K562 (cell line): Measurements from ENCODE around the gene L3MBTL1. TPM values are rescaled to one million over a fixed set of nuclear protein-coding genes. Genes with fewer than 3 reads are reported as not detected.

Source experiments
- ATAC-seq: fragments of 200-7000 bp; cut with Tn5 transposase; 3 replicates; pipeline ENCODE4 v1.9.1; 2020; ENCODE audit warnings: moderate library complexity
- BruUV-seq: library from RNA; stranded (reverse); fragments of 400-500 nt; replicated peaks from 2 replicates; lab custom pipeline; 2021; lab: Mats Ljungman, UMichigan
- CTCF ChIA-PET: fragments of 300-600 bp; formaldehyde crosslinking; extraction: SDS; loops from one replicate; lab custom pipeline; 2021; ENCODE audit warnings: low intra/inter-chr PET ratio; lab: Yijun Ruan, JAX
- POLR2A ChIA-PET: fragments of 300-600, 350-650 bp; sonication (Branson Sonifier 250); formaldehyde crosslinking; extraction: SDS; loops from one replicate; lab custom pipeline; 2021; ENCODE audit warnings: antibody characterized with exemption, inconsistent platforms; lab: Yijun Ruan, JAX
- DNase-seq, 4 experiments: peaks; one replicate each; pipeline versions ENCODE4 v3.0.0 to v3.0.0-alpha.2; 2011 to 2018; ENCODE audit warnings: low spot score in 3 of 4, mixed read lengths in 3 of 4; ENCODE audit errors: extremely low read depth in 1 of 4
- FAIRE-seq: peaks from 2 replicates; lab custom pipeline; 2011; peaks lifted over from hg19 to GRCh38; lab: Jason Lieb, UNC
- H2AFZ ChIP-seq: 2 replicates; pipeline ENCODE4 v1.6.0; 2011; ENCODE audit warnings: low read depth, low read length, control low read depth, inconsistent platforms
- H3K27ac ChIP-seq: fragments of 200-600 bp; 3 replicates; pipeline ENCODE4 v1.8.0; 2011; ENCODE audit warnings: low read depth, mild to moderate bottlenecking, control low read depth, inconsistent platforms, low read length, moderate library complexity, mixed read lengths; ENCODE audit errors: extremely low read depth
- H3K27me3 ChIP-seq, 2 experiments: fragments of 300-600 bp in 1 of 2; 2 replicates in 1 of 2; 3 replicates in 1 of 2; pipeline versions ENCODE4 v1.6.0 to v1.8.0; 2011; ENCODE audit warnings: inconsistent platforms in 2 of 2, low read length in 2 of 2, mild to moderate bottlenecking in 1 of 2, mixed read lengths in 1 of 2, moderate library complexity in 1 of 2; ENCODE audit not compliant: control insufficient read depth in 2 of 2, insufficient read depth in 2 of 2
- H3K36me3 ChIP-seq: fragments of 300-600 bp; 3 replicates; pipeline ENCODE4 v1.8.0; 2011; ENCODE audit warnings: mild to moderate bottlenecking, low read length, inconsistent platforms; ENCODE audit not compliant: control insufficient read depth, insufficient read depth
- H3K4me1 ChIP-seq, 2 experiments: fragments of 200-600 bp in 1 of 2; replicated peaks in 1 of 2; 2 replicates in 1 of 2; 3 replicates in 1 of 2; pipeline versions ENCODE4 v1.5.1 to v1.8.0; 2011; ENCODE audit warnings: inconsistent platforms in 2 of 2, low read length in 2 of 2, mild to moderate bottlenecking in 1 of 2, mixed read lengths in 1 of 2, moderate library complexity in 1 of 2; ENCODE audit not compliant: control insufficient read depth in 2 of 2, insufficient read depth in 2 of 2
- H3K4me2 ChIP-seq: 2 replicates; pipeline ENCODE4 v1.6.1; 2011; ENCODE audit warnings: low read length, control low read depth, inconsistent platforms, mixed read lengths; ENCODE audit not compliant: insufficient read depth
- H3K4me3 ChIP-seq: fragments of 200-600 bp; sonication (generic), shearing (Covaris generic); 2 replicates; pipeline ENCODE4 v1.5.1; 2016; ENCODE audit warnings: control low read depth, inconsistent platforms
- H3K79me2 ChIP-seq: fragments of 200-600 bp; 3 replicates; pipeline ENCODE4 v1.8.0; 2011; ENCODE audit warnings: low read length, inconsistent platforms; ENCODE audit not compliant: control insufficient read depth, insufficient read depth
- H3K9ac ChIP-seq, 2 experiments: 2 replicates each; pipeline versions ENCODE4 v1.6.0 to v1.6.1; 2011; ENCODE audit warnings: low read depth in 2 of 2, low read length in 2 of 2, control low read depth in 1 of 2, inconsistent platforms in 1 of 2, mild to moderate bottlenecking in 1 of 2, mixed read lengths in 1 of 2; ENCODE audit not compliant: insufficient read depth in 1 of 2
- H3K9me1 ChIP-seq: one replicate; pipeline ENCODE4 v1.6.0; 2011; ENCODE audit warnings: inconsistent platforms, mild to moderate bottlenecking, low read length, moderate library complexity; ENCODE audit not compliant: control insufficient read depth, insufficient read depth
- H3K9me3 ChIP-seq: replicated peaks from 2 replicates; pipeline ENCODE4 v1.5.1; 2011; ENCODE audit warnings: low read depth, low read length, inconsistent platforms; ENCODE audit not compliant: control insufficient read depth, insufficient read depth
- H4K20me1 ChIP-seq: replicated peaks from 2 replicates; pipeline ENCODE4 v1.6.1; 2011; ENCODE audit warnings: low read length, inconsistent platforms, mixed read lengths; ENCODE audit not compliant: control insufficient read depth, insufficient read depth
- GABPB1 ChIP-seq: sonication (generic); formaldehyde crosslinking; IDR thresholded peaks from 2 replicates; pipeline ENCODE4 v1.8.0; 2022; ENCODE audit warnings: mild to moderate bottlenecking, missing genetic modification reagents
- ID3 ChIP-seq, 2 experiments: fragments of 250-450 bp in 1 of 2; fragments of 450-650 bp in 1 of 2; sonication (Bioruptor Pico) in 1 of 2; IDR thresholded peaks; 2 replicates each; pipeline versions ENCODE4 v1.6.1 to v1.8.0; 2016 to 2021; ENCODE audit warnings: mild to moderate bottlenecking in 2 of 2, moderate library complexity in 2 of 2, missing compliant biosample characterization in 1 of 2, missing genetic modification characterization in 1 of 2
- ZNF140 ChIP-seq: fragments of 250-450 bp; sonication (Bioruptor Pico); IDR thresholded peaks from 2 replicates; pipeline ENCODE4 v1.8.0; 2021; ENCODE audit warnings: moderate library complexity, mild to moderate bottlenecking, inconsistent platforms
- WGBS: fragments of 100-300 bp; shearing (Covaris generic); methylation state at CpG from one replicate; pipeline ENCODE4 v1.1.6; 2016; ENCODE audit warnings: low coverage, mixed read lengths; ENCODE audit not compliant: insufficient coverage; ENCODE audit errors: missing lambda C conversion rate; 5-methylcytosine and 5-hydroxymethylcytosine counted together
- in situ Hi-C: fragments of 300-500 bp; cut with MboI; formaldehyde crosslinking; loops from 4 replicates; pipeline ENCODE4 v1.15.0; 2018; ENCODE audit warnings: inconsistent platforms, mixed read lengths
- intact Hi-C: fragments of 100-400 bp; cut with micrococcal nuclease; formaldehyde crosslinking; loops from 2 replicates; pipeline ENCODE4 v1.14.2; 2022
- polyA plus RNA-seq, 8 experiments: library from polyadenylated mRNA; depleted of rRNA in 4 of 8; stranded (reverse) in 5 of 8; unstranded in 3 of 8; fragments of >200 nt; fragmentation: Nextera tagmentation in 2 of 8; fragmentation: Illumina TruSeq in 1 of 8; extraction: Ambion mirVana in 2 of 8; extraction: Trizol in 1 of 8; gene quantifications; 2 replicates each; pipeline versions ENCODE4 v1.2.1 to v1.2.3, GENCODE V29; 2011 to 2014; ENCODE audit warnings: inconsistent platforms in 1 of 8, missing spikeins in 1 of 8
- total RNA-seq, 7 experiments: library from RNA; depleted of rRNA in 6 of 7; stranded (reverse); fragments of >200 nt in 6 of 7; fragmentation: Illumina TruSeq in 2 of 7; extraction: Trizol in 2 of 7; gene quantifications; 2 replicates each; pipeline versions ENCODE4 v1.2.1 to v1.2.3, GENCODE V29; 2011 to 2021; ENCODE audit warnings: low replicate concordance in 1 of 7
- TF ChIP-seq, protein P1 (sequence below): fragments of 200-800 bp; sonication (Bioruptor generic); IDR thresholded peaks from 2 replicates; pipeline ENCODE4 v1.6.1; 2016; ENCODE audit warnings: missing genetic modification characterization, missing compliant biosample characterization

Gene L3MBTL1
- total and polyA plus RNA-seq, 9 of the 15 experiments (the other 6 are each of a cell fraction or from before 2014, with no cell fraction given), result 0.77 to 10.0 (median 4.4) TPM

DNA sequence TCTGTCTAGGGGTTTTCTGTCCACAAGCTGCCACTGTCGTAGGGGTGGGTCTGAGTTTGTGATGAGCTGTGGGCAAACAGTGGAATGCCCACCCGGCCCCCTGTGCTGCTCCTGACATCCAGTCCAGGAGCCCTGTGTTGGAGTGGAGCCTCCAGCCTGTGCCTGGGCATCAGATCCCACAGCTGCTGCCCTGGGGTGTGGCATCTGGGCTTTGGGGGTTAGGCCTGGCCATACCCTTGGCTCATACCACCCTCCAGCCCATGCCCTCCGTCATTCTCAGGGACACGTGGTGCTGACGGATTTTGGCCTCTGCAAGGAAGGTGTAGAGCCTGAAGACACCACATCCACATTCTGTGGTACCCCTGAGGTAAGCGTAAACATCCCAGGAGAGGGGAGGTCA lies 64.3 kb downstream of the L3MBTL1 start:
- no peak for FAIRE-seq
- BruUV-seq, result no TSS peak

More for the DNA sequence above, 64.3 kb downstream of the L3MBTL1 start:
- in situ Hi-C loops, result no loop called here
- intact Hi-C loops, result loop anchor here (1.0 kb wide), 1 partner anchor 120 kb away; no protein-coding TSS in a partner anchor
- Histone ChIP-seq H3K4me2 (no peak overlapping the region), H2AFZ (no peak overlapping the region), H3K27ac (no peak overlapping the region), H3K79me2 (no peaks in the 10 kb centered on the region), H3K9me1 (no peaks in the 10 kb centered on the region), H3K9me3 (no peaks in the 10 kb centered on the region; the same call in 1 of the 2 replicates), H3K27me3 (no peaks in the 10 kb centered on the region), H3K4me1 (peaks cover 6 to 7% of the 10 kb centered on the region in 2 experiments; a peak in 3 of 5 replicates), H3K4me3 (no peak overlapping the region), H3K36me3 (no peaks in the 10 kb centered on the region), H4K20me1 (no peaks in the 10 kb centered on the region), H3K9ac (peak overlapping the region in 1 of 2 experiments; percentile 66; a peak in 1 of 4 replicates)
- no peak for TF ChIP-seq ID3 (CRISPR knock-in tag; IDR thresholded peaks at IDR 0.05)
- TF ChIP-seq ID3 (tag; IDR thresholded peaks at IDR 0.05), result no peak
- no peak for TF ChIP-seq GABPB1
- TF ChIP-seq, protein P1, sequence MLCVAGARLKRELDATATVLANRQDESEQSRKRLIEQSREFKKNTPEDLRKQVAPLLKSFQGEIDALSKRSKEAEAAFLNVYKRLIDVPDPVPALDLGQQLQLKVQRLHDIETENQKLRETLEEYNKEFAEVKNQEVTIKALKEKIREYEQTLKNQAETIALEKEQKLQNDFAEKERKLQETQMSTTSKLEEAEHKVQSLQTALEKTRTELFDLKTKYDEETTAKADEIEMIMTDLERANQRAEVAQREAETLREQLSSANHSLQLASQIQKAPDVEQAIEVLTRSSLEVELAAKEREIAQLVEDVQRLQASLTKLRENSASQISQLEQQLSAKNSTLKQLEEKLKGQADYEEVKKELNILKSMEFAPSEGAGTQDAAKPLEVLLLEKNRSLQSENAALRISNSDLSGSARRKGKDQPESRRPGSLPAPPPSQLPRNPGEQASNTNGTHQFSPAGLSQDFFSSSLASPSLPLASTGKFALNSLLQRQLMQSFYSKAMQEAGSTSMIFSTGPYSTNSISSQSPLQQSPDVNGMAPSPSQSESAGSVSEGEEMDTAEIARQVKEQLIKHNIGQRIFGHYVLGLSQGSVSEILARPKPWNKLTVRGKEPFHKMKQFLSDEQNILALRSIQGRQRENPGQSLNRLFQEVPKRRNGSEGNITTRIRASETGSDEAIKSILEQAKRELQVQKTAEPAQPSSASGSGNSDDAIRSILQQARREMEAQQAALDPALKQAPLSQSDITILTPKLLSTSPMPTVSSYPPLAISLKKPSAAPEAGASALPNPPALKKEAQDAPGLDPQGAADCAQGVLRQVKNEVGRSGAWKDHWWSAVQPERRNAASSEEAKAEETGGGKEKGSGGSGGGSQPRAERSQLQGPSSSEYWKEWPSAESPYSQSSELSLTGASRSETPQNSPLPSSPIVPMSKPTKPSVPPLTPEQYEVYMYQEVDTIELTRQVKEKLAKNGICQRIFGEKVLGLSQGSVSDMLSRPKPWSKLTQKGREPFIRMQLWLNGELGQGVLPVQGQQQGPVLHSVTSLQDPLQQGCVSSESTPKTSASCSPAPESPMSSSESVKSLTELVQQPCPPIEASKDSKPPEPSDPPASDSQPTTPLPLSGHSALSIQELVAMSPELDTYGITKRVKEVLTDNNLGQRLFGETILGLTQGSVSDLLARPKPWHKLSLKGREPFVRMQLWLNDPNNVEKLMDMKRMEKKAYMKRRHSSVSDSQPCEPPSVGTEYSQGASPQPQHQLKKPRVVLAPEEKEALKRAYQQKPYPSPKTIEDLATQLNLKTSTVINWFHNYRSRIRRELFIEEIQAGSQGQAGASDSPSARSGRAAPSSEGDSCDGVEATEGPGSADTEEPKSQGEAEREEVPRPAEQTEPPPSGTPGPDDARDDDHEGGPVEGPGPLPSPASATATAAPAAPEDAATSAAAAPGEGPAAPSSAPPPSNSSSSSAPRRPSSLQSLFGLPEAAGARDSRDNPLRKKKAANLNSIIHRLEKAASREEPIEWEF (CRISPR knock-in tag), result no peak
- no peak for TF ChIP-seq ZNF140 (CRISPR knock-in tag)
- DNase-seq (no peak), ATAC-seq (no peak)
- ChIA-PET POLR2A (interaction anchor here (4.1 kb wide), 1 partner anchor 13 kb away, joined by 24 read pairs; the partner anchor contains the start of gene SGK2), CTCF (interaction anchor here (1.7 kb wide), 1 partner anchor 120 kb away, joined by 7 read pairs; no protein-coding TSS in a partner anchor)
- 58% methylated on average over 6 of the region's 6 CpGs for WGBS
